ENCODE results near the gene SLC8A3. TPM values are rescaled to one million over a fixed set of nuclear protein-coding genes. Genes with fewer than 3 reads are reported as not detected.

Gene SLC8A3
- total RNA-seq, 1 donor: under 0.01 TPM

DNA sequence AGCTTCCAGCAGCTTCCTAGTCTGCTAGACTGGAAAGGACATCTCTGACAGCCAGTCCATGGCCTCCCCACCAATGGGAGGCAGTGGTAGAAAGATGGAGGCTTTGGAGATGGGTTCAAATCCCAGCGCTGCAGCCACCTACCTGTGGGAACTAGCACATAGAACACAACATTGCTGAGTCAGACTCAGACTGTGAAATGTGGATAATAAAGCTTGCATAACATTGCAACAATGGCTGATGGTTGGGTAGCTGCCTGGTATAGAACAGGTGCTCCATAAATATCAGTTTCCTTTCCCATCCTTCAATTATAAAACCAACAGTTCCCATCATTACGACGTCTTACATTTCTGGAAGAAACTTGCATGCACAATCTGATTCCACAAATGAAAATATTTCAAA lies 94.6 kb downstream of the SLC8A3 start:
- Histone ChIP-seq H3K27ac (ENCODE audit: low read depth, low read length) (no peak overlapping the region), H3K36me3 (ENCODE audit: insufficient read depth, low read length) (no peaks in the 10 kb centered on the region)
- no peak for DNase-seq (ENCODE audit: insufficient read length, low spot score, missing footprints)

GRCh38 chr14:70093156-70093555 lies 95.6 kb downstream of the SLC8A3 start:
- Histone ChIP-seq H3K9me3 (ENCODE audit: low read depth, low read length) (no peaks in the 10 kb centered on the region), H3K27ac (ENCODE audit: low read depth, low read length) (no peak overlapping the region), H4K20me1 (ENCODE audit: insufficient read depth, low read length) (no peaks in the 10 kb centered on the region), H3K79me2 (ENCODE audit: insufficient read depth, low read length) (no peaks in the 10 kb centered on the region), H3K27me3 (ENCODE audit: insufficient read depth, low read length) (peaks cover 4% of the 10 kb centered on the region), H3K4me3 (ENCODE audit: insufficient read depth, low read length) (no peak overlapping the region), H3K36me3 (ENCODE audit: insufficient read depth, low read length) (no peaks in the 10 kb centered on the region), H3K4me2 (ENCODE audit: insufficient read depth, low read length) (no peak overlapping the region), H2AFZ (ENCODE audit: low read length) (no peak overlapping the region), H3K4me1 (ENCODE audit: insufficient read depth, low read length) (no peaks in the 10 kb centered on the region)
- DNase-seq (ENCODE audit: insufficient read length, low spot score, missing footprints): no peak
- TF ChIP-seq, protein P1, sequence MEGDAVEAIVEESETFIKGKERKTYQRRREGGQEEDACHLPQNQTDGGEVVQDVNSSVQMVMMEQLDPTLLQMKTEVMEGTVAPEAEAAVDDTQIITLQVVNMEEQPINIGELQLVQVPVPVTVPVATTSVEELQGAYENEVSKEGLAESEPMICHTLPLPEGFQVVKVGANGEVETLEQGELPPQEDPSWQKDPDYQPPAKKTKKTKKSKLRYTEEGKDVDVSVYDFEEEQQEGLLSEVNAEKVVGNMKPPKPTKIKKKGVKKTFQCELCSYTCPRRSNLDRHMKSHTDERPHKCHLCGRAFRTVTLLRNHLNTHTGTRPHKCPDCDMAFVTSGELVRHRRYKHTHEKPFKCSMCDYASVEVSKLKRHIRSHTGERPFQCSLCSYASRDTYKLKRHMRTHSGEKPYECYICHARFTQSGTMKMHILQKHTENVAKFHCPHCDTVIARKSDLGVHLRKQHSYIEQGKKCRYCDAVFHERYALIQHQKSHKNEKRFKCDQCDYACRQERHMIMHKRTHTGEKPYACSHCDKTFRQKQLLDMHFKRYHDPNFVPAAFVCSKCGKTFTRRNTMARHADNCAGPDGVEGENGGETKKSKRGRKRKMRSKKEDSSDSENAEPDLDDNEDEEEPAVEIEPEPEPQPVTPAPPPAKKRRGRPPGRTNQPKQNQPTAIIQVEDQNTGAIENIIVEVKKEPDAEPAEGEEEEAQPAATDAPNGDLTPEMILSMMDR (IDR thresholded peaks at IDR 0.05; ENCODE audit: extremely low read depth, low read depth, low read length): no peak

More for the DNA sequence above, 94.6 kb downstream of the SLC8A3 start:
- Histone ChIP-seq H3K27me3 (ENCODE audit: insufficient read depth, low read length) (peaks cover 9% of the 10 kb centered on the region), H3K4me1 (ENCODE audit: insufficient read depth, low read length) (no peaks in the 10 kb centered on the region), H4K20me1 (ENCODE audit: insufficient read depth, low read length) (no peaks in the 10 kb centered on the region), H2AFZ (ENCODE audit: low read length) (no peak overlapping the region), H3K9me3 (ENCODE audit: low read depth, low read length) (no peaks in the 10 kb centered on the region), H3K4me3 (ENCODE audit: insufficient read depth, low read length) (no peak overlapping the region), H3K4me2 (ENCODE audit: insufficient read depth, low read length) (no peak overlapping the region), H3K79me2 (ENCODE audit: insufficient read depth, low read length) (no peaks in the 10 kb centered on the region)
- TF ChIP-seq, protein P1 (IDR thresholded peaks at IDR 0.05; ENCODE audit: extremely low read depth, low read depth, low read length): no peak

DNA sequence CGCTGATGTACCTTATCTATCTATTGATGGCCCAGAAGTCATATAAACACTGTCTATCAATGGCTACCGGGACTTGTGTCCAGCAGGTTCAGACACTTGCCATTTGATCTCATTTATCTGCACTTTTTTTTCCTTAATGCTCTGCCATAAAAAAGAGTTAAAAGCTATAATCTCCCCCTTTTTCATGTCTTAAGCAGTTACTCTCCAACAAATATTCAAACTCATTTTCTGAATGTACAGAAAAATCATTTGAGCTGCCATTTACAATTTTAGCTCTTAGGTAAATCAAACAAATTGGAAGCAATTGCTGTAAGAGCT lies 101.4 kb downstream of the SLC8A3 start:
- Histone ChIP-seq H3K9me3 (ENCODE audit: low read depth, low read length) (no peaks in the 10 kb centered on the region), H3K36me3 (ENCODE audit: insufficient read depth, low read length) (no peaks in the 10 kb centered on the region), H3K4me3 (ENCODE audit: insufficient read depth, low read length) (no peak overlapping the region), H3K4me2 (ENCODE audit: insufficient read depth, low read length) (no peak overlapping the region), H3K27me3 (ENCODE audit: insufficient read depth, low read length) (no peaks in the 10 kb centered on the region), H3K27ac (ENCODE audit: low read depth, low read length) (no peak overlapping the region), H3K79me2 (ENCODE audit: insufficient read depth, low read length) (no peaks in the 10 kb centered on the region), H2AFZ (ENCODE audit: low read length) (no peak overlapping the region), H4K20me1 (ENCODE audit: insufficient read depth, low read length) (no peaks in the 10 kb centered on the region), H3K4me1 (ENCODE audit: insufficient read depth, low read length) (no peaks in the 10 kb centered on the region)
- TF ChIP-seq, protein P1 (IDR thresholded peaks at IDR 0.05; ENCODE audit: extremely low read depth, low read depth, low read length): no peak
- no peak for DNase-seq (ENCODE audit: insufficient read length, low spot score, missing footprints)

DNA sequence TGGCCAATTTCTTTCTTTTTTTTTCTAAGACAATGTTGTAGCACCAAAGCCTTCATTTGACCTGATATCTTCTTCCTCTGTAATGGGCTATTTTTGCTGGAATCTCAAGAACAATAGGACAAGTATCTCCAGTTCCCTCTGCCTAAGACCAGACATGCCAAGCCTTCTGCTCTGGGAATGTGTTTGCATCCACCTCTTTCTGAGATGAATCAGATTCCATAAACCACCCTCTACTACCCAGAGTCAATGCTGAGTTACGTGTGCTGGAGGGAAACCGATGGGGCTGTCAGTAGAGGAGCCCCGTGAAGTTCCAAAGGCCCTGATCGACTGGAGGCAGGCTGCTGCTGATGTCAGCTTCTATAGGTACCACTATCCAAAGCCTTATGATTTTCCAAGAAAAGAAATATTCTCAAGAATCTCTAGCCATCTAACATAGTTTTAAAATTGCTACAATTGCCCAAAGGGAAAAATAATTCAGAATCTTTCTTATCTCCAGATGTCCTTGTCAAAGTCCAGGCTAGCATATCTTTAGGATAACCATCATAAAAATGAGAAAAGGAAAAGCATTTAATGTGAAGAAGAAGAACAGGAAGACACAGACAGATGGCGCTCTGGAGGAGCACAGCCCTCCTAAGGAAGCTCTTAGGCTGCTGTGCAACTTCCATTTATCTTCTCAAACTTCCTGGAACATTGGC lies 101.9 kb downstream of the SLC8A3 start:
- no peak overlapping the region for H3K4me2 ChIP-seq (ENCODE audit: insufficient read depth, low read length)
- H3K4me3 ChIP-seq (ENCODE audit: insufficient read depth, low read length): no peak overlapping the region
- H3K9me3 ChIP-seq (ENCODE audit: low read depth, low read length): no peaks in the 10 kb centered on the region
- H3K27me3 ChIP-seq (ENCODE audit: insufficient read depth, low read length): no peaks in the 10 kb centered on the region
- no peaks in the 10 kb centered on the region for H4K20me1 ChIP-seq (ENCODE audit: insufficient read depth, low read length)
- no peak overlapping the region for H2AFZ ChIP-seq (ENCODE audit: low read length)
- no peak overlapping the region for H3K27ac ChIP-seq (ENCODE audit: low read depth, low read length)
- H3K36me3 ChIP-seq (ENCODE audit: insufficient read depth, low read length): no peaks in the 10 kb centered on the region
- H3K79me2 ChIP-seq (ENCODE audit: insufficient read depth, low read length): no peaks in the 10 kb centered on the region
- TF ChIP-seq, protein P1 (IDR thresholded peaks at IDR 0.05; ENCODE audit: extremely low read depth, low read depth, low read length): peak; percentile 75
- DNase-seq (ENCODE audit: insufficient read length, low spot score, missing footprints): no peak
- no peaks in the 10 kb centered on the region for H3K4me1 ChIP-seq (ENCODE audit: insufficient read depth, low read length)

Measured in osteoblast (primary cell).